ENCODE measurements around the gene PCSK5.
"Not testable (repeated sequence)": the region's sequence is repeated elsewhere in the genome, so short reads cannot be mapped to it uniquely, and the experiment has no call there.

PCSK5 gene

DNA sequence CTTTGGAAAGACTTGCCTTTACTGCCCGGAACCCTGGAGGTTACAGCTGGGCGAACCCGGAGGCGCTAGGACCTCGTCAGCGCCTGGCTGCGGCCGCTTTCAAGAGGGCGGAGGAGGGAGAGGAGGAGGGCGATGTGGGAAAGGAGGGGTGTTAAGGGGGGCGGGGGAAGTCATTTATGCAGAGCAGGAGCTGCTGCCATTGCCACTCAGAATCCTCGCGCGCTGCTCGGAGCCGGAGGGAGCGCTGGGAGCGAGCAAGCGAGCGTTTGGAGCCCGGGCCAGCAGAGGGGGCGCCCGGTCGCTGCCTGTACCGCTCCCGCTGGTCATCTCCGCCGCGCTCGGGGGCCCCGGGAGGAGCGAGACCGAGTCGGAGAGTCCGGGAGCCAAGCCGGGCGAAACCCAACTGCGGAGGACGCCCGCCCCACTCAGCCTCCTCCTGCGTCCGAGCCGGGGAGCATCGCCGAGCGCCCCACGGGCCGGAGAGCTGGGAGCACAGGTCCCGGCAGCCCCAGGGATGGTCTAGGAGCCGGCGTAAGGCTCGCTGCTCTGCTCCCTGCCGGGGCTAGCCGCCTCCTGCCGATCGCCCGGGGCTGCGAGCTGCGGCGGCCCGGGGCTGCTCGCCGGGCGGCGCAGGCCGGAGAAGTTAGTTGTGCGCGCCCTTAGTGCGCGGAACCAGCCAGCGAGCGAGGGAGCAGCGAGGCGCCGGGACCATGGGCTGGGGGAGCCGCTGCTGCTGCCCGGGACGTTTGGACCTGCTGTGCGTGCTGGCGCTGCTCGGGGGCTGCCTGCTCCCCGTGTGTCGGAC is at the start of gene PCSK5:
TSS of gene PCSK5 (plus strand) at position 202 of the 805 bp plus-strand sequence. CDS start at position 711, 509 bp downstream.
- DNase-seq, result peak; percentile 3 to 43

DNA sequence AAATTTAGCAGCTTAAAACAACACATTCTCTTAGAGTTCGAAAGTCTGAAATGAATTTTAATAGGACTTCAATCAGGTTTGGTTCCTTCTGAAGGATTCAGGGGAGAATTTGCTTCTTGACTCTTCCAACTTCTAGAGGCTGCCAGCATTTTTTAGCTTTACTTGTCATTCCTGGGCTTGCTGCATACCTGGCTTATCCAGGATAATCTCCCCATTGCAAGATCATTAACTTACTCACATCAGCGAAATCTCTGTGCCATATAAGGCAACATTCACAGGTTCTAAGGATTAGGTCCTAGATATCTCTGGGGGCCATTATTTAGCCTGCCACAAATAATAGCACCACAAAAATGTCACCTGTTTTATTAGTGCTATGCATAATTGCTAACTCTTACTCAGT is 46.2 kb upstream of the PCSK5 start:
- DNase-seq, result no peak

DNA sequence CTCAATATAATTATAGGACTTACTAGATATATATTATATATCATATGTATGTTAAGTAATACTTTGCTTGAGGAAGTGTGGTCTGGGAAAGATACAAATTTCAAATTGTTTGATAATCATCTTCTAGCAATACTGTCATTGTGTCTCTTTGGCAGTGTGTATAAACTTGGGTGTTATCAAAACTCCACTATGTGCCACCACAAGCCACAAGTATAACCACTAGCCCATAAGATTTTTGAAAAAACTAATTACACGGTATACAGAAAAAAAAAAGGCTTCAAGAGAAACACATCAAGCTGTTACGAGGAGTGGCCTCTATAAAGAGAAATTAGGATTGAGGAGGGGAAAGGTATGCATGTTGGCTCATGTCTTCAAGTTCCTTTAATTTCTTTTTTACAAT is 44.7 kb upstream of the PCSK5 start:
- DNase-seq, result no peak

DNA sequence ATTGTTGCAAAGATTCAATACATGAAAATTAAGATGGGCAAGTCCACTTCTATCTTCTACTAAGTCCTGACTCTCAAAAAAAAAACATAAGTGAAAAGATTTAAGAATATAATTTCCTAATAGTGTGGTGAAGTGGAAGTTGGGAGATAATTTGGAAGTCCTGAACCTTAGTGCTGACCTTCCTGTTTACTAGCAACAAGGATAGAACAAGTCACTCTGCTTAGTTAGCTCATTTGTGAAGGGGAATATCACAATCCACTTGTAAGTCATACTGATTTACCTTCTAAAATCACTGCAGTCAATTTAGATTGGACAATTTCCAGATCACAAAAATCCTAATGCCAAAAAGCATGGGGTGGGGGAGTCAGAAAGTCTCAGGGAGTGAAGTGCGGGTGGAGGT is 43.4 kb upstream of the PCSK5 start:
- DNase-seq, result no peak

DNA sequence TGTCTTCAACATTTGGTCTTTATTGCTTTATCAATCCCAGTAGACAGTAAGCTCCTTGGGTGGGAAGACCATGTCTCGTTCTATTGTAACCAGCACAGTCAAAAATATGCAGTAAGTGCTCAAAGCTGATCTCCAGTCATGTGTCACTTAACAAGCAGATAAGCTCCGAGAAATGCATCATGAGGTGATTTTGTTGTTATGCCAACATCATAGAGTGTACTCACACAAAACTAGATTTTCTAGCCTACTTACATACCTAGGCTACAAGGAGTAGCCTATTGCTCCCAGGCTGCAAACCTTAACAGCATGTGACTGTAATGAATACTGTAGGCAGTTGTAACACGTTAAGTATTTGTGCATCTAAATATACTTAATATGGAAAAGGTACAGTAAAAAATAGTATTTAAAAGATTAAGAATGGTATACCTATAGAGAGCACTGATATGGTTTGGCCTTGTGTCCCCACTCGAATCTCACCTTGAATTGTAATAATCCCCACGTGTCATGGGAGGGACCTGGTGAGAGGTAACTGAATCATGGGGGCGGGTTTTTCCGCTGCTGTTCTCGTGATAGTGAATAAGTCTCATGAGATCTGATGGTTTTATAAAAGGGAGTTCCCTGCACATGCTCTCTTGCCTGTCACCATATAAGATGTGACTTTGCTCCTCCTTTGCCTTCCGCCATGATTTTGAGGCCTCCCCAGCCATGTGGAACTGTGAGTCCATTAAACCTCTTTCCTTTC is 39.8 kb upstream of the PCSK5 start:
- DNase-seq, result no peak

DNA sequence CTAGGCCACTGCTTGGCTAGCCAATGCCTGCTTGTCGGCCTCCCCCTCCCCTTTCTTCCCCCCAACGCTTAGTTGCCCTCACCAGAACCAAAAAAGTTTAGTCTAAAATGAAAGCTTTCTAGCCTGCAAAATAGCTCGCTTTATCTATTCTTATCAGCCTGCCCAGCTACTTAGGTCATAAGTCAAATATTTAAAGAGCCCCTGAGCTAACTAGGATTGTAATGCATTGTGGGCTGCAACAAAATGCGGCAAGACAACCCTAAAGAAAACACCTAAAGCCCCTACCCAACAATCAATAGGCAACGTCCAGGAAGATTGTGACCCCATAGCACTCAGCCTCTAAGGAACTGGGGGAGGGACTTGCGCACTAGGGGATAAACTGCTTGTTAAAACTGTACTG is 38.6 kb upstream of the PCSK5 start:
- no peak for DNase-seq

DNA sequence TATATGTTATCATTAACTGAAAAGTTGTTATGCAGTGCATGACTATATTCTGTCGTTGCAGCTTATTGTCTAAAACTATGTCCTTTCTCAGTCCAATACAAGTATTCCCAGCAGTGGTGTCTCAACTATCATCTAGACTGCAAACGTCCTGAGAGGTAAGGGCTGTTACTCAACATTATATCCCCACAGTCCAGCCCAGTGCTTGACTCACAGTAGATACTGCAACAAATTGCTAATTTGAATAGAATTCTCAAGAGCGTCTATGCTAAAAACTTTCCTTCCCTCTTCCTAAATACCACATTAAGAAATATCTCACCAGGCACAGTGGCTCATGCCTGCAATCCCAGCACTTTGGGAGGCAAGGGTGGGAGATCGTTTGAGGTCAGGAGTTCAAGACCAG is 37.7 kb upstream of the PCSK5 start:
- DNase-seq, result no peak

DNA sequence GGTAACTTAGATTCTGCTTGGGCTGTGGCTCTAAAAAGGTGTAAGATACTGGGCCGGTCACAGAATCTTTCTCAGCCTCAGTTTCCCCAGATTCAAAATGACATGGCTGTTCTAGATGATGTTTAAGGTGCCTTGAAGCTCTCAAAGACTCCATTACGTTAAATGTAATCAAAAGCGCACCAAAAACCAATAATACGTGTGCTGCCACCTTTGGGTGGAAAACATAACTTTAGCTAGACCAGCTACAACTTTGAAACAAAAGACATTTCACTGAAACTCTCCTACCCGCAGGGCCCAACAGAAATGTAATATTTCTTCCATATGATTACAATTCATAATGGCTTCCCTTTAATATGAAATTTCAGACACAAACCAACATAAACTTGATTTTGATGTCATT is 35.0 kb upstream of the PCSK5 start:
- no peak for DNase-seq

DNA sequence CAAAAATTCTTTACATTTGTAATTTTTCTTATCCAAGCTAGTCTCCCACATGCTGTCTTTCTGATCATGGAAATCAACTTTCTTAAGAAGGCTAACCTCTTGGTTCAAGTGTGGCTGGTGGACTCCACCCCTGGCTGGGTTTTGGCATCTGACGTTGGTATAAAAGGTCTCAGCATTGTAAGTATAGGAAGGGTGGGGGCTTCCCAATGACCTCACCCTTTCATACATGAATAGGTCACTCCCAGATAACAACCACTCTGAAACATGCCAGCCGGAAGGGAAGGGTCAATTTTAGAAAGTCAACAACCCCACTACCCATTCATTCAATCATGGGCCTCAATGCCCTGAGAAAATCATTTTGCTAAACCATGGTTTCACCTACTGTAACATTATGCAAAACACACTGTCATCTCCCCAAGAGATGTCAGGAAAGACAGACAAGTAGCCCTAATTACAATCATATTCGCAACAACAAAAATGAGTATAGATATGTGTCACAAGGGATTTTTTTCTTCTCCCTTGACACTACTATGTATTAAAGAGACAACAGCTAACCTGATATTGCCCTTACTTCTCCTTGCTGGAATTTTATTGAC is 31.9 kb upstream of the PCSK5 start:
- no peak for DNase-seq

DNA sequence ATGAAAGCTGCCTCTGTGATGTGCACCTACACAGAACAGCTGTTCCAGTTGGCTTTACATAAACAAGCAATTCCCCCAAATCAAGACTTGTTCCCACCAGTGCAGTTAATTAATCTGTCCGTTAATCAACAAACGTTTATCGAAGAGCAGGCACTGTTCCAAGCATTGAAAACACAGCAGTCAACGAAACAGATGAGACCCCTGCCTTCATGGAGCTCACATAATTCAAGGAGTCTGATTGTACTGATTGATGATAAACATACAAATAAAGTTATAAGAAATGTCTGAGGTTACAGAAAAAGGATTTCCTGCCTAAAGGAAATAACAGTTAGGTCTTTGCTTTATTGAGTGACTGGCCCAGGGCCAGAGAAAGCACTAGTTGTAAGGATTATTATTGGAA is 26.2 kb upstream of the PCSK5 start:
- DNase-seq, result no peak

DNA sequence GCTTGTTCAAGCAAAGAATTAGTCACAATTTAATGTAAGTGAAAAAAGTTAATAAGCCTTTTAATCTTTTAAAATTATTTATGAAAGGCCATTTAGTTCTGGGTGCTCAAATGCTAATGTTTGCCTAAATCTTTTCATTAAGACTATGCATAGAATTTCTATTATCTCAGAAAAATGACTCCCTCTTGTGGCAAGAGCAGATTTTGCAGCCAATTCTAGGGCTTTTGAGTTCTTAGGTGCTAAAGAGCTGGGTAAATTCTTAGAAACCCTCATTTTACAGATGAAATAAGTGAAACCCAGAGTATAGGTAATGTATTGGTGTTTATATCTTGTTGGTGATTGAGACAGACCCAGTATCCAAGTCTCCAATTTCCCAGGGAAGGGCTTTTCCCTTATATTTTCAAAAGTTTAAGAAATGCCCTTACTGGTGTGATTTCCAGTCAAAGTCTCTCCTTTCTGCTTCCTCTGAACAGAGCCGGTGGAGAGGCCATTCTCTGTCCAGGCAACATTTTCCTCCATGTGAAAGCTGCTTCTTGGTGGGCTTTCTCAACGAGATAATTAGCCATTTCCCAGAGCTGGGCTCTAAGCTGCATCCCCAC is 24.1 kb upstream of the PCSK5 start:
- no peak for DNase-seq

DNA sequence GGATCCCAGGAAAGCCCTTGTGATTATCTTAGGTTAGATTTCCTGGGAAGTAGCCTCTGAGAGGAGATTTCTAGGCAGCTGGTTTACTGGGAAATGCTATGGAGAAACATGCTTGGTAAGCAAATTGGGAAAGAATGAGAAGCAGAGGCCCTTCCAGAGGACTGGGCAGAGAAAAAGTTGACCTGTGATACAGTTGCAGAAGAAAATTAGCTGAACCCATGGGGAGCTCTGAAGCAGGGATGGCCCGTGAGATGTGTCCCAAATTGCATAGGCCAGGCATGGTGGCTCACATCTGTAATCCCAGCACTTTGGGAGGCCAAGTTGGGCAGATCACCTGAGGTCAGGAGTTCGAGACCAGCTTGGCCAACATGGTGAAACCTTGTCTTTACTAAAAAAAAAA is 21.9 kb upstream of the PCSK5 start:
- DNase-seq, result not testable (repeated sequence)

DNA sequence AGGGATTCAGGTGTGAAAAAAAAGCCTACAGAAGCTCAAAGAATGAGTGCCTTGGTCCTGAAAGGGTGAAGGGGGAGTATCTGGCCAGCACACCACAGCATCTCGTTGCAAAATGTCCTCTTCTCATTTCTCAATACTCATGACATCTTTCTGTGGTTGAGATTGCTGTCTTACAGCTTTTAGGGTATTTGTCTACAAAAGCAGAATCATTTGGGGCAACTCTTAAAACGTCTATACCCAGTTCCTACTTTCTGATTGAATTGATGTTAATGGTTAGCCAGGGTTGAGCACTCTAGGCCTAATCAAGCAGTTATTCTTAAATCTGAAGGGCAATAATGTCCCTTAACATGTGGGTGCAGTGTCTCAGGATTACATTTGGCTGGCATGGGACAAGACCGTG is 21.2 kb upstream of the PCSK5 start:
- DNase-seq, result no peak

DNA sequence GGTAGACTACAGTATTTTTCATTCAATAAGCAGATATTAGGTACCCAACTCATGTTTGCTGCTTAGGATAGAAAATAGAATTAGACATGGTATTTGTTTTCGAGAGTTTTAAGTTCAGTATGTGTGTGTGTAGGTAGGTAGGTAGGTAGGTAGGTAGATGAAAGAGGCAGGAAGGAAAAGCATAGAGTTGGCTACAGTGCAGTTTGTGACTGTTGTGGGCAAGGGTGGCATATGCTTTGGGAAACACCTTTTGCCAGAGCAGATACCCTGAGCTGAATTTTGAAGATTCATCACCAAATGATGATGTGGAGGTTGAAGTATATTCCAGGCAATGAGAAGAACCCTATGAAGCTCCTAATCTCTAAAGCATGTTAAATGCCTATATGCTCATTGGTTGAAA is 20.0 kb upstream of the PCSK5 start:
- DNase-seq, result no peak

DNA sequence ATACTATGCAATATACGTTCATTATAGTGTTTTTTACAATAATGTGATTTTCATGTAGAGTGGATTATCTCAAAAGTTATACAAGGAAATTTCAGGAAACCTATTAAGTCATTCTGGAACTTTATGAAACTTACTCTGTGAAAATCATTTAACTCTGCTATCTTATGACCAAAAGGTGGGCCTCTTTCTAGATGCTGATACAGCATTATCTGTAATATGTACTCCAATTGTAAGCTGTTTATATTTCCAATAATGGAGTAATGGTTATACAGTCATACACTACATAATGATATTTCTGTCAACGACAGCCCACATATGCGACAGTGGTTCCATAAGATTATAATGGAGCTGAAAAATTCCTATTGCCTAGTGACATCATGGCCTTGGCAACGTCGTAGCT is 18.8 kb upstream of the PCSK5 start:
- DNase-seq, result no peak

DNA sequence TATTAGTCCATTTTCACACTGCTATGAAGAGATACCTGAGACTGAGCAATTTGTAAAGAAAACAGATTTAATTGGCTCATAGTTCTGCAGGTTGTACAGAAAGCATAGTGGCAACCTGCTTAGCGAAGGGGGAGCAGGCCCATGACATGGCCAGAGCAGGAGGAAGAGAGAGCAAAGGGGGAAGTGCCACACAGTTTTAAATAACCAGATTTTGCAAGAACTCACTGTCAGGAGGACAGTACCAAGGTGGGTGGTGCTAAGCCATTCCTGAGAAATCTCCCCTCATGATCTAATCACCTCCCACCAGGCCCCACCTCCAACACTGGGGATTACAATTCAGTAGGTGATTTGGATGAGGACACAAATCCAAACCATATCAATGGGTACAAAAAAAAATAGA is 16.8 kb upstream of the PCSK5 start:
- no peak for DNase-seq

DNA sequence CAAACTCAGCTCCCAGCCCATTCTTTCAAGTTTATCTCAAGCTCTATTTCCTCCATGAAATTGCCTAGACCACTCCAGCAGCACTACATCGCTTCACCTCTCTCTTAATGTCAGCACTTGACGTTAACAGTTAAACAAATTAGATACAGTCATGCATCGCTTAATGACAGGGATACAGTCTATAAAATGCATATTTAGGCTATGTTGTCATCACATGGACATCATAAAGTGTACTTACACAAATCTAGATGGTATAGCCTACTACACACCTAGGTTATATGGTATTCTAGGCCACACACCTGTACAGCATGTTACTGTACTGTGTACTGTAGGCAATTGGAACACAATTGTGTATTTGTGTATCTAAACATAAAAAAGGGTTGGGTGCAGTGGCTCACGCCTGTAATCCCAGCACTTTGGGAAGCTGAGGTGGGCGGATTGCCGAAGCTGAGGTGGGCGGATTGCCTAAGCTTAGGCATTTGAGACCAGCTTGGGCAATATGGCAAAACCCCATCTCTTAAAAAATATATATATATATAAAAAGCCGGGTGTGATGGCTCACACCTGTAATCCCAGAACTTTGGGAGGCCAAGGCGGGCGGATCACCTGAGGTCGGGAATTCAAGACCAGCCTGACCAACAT is 13.4 kb upstream of the PCSK5 start:
- DNase-seq, result no peak

DNA sequence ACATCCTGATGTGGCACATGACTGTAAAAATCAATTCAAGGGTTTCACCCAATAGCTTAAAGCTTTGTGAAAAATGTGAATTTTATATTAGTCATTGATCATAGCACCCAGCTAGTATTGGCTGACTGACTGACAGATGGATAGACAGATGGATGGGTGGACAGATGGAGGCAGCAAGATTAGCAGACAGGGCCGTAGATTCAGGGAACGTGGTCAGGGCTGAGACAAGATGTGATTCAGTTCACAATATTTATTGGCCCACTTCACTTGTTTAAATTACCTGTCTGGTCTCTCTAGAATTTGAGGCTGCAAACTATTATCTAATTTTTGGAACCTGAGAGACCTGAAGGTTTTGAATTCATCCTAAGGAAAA is 12.0 kb upstream of the PCSK5 start:
- DNase-seq, result no peak

DNA sequence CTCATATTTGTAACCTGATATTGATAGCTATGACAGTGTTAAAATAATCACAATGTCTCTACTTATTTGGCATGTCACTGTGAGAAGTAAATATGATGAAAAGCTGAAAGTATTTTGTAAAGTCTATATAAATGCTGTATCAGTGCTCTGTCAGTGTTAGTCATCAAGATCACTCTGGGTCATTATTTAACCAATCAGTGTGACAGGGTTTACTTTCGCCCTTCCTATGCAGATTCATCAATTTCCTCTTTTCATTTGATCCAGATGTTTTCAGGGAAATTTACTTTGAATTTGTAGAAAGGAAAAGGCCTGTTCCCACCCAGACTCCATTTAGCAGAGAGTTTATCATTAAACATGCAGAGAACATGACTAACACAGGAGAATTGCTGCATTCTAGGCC is 9.9 kb upstream of the PCSK5 start:
- no peak for DNase-seq

DNA sequence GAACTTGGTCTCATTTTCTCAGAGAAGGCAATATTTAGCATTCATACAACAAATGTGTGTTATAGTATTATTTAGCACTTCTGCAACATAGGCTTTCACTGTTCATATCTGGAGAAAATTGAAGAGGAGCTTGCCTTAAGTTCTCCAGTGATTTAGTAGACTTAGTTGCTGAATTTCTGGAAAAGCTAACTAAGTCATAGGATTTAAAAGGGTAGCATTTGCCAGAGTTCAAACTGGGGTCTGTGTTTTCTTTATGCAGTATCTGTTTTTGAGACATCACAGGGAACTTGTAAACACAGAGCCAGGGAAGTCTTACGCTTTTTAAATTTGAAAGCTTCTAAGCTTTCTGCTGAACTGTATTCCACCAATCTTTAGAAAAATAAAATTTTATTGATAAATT is 8.7 kb upstream of the PCSK5 start:
- no peak for DNase-seq

DNA sequence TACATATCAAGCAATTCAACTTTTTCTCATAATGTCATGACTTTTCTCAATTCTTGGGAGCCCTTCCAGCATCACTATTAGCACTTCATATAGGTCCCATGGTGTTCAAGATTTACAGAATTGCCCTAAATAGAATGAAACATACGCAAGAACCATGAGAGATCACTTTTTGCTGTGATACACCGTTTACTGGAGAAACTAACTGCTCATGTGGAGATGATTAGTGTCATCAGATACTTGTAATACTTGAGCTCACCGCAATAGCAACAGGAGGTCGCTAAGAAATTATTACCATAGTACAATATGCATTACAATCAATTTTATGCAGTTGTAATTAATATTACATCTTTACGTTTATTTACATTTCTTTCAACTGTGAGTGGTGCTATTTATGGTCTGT is 4.8 kb upstream of the PCSK5 start:
- DNase-seq, result no peak

DNA sequence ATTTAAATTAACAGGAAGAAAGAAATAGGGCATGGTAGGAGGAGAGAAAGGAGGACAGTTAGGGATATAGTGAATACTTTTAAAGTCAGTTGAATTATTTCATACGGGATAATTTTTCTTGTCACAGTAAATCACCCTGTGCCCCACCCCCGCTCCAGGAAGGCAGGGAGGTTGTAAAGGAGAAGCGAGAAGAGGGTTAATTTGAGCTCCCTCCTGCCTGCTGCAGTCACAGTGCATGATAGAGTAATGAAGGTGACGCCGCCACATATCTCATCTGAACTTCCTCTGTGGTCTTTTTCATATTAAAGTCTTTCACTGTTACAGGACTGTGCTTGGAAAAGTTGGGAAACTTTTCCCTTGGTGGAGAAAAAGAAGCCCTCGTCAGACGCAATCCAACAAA is 896 bp upstream of the PCSK5 start:
- DNase-seq, result no peak

DNA sequence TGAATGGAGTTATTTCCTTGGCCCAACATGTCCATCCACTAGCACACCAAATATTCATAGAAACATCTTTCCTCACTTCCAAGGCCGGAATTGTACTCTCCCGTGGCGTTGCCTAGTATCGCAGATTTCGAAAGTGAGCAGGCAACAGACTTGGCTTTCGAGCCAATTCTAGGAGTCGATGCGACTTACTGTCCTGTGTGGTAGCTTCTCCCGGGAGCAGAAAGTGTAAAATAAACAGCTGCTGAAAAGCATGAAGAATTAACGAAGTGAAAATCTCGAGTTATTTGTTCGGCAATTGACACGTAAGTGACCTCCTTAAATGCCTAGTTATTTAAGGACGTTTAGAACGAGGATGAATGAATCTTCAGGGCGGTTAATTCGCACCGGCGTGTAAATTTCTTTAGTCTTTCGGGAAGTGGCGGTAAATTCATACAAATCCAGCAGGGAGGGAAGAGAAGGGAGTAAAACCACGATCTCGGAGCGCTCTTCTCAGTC is 449 bp upstream of the PCSK5 start:
- no peak for DNase-seq
